NCI-H446 treated with DMSO at 0.1 percent for 48 hours (cell line): ENCODE data around the gene USP44.

Experiments used
- DNase-seq: peaks from one replicate; lab custom pipeline; 2025; lab: John Stamatoyannopoulos, UW

USP44 gene

GRCh38 chr12:95548539-95549391, 2.5 kb downstream of the USP44 start:
- DNase-seq: no peak

- DNase-seq: no peak
These were observed 3.2 kb downstream of the USP44 start for GRCh38 chr12:95548056-95548538.

GRCh38 chr12:95547522-95548055, 3.7 kb downstream of the USP44 start:
- DNase-seq: no peak

- no peak for DNase-seq
These were observed 4.8 kb downstream of the USP44 start for GRCh38 chr12:95546491-95546813.

- no peak for DNase-seq
These were observed 5.4 kb downstream of the USP44 start for GRCh38 chr12:95545731-95546490.

GRCh38 chr12:95545303-95545702, 6.0 kb downstream of the USP44 start:
- no peak for DNase-seq

GRCh38 chr12:95544756-95545155, 6.5 kb downstream of the USP44 start:
- no peak for DNase-seq

- no peak for DNase-seq
These were observed 8.0 kb downstream of the USP44 start for GRCh38 chr12:95543305-95543704.

- no peak for DNase-seq
These were observed 9.8 kb downstream of the USP44 start for GRCh38 chr12:95541436-95541835.

GRCh38 chr12:95538656-95539055, 12.6 kb downstream of the USP44 start:
- no peak for DNase-seq

GRCh38 chr12:95538006-95538405, 13.3 kb downstream of the USP44 start:
- no peak for DNase-seq

GRCh38 chr12:95533985-95534384, 17.3 kb downstream of the USP44 start:
- DNase-seq: no peak

- DNase-seq: no peak
These were observed 18.4 kb downstream of the USP44 start for GRCh38 chr12:95532851-95533250.

GRCh38 chr12:95529693-95530225, 21.5 kb downstream of the USP44 start:
- no peak for DNase-seq

- no peak for DNase-seq
These were observed 22.8 kb downstream of the USP44 start for GRCh38 chr12:95528431-95528830.

- DNase-seq: no peak
These were observed 28.6 kb downstream of the USP44 start for GRCh38 chr12:95522692-95523091.

GRCh38 chr12:95520816-95521215, 30.5 kb downstream of the USP44 start:
- no peak for DNase-seq

- no peak for DNase-seq
These were observed 32.3 kb downstream of the USP44 start for GRCh38 chr12:95518944-95519343.

- DNase-seq: no peak
These were observed 34.0 kb downstream of the USP44 start for GRCh38 chr12:95517246-95517645.

- no peak for DNase-seq
These were observed 34.5 kb downstream of the USP44 start for GRCh38 chr12:95516757-95517156.

GRCh38 chr12:95515197-95515596, 36.1 kb downstream of the USP44 start:
- no peak for DNase-seq

- no peak for DNase-seq
These were observed 37.7 kb downstream of the USP44 start for GRCh38 chr12:95513599-95513998.

- DNase-seq: no peak
These were observed 39.3 kb downstream of the USP44 start for GRCh38 chr12:95511977-95512376.
